ENCODE measurements around the gene MMUT.

DNA sequence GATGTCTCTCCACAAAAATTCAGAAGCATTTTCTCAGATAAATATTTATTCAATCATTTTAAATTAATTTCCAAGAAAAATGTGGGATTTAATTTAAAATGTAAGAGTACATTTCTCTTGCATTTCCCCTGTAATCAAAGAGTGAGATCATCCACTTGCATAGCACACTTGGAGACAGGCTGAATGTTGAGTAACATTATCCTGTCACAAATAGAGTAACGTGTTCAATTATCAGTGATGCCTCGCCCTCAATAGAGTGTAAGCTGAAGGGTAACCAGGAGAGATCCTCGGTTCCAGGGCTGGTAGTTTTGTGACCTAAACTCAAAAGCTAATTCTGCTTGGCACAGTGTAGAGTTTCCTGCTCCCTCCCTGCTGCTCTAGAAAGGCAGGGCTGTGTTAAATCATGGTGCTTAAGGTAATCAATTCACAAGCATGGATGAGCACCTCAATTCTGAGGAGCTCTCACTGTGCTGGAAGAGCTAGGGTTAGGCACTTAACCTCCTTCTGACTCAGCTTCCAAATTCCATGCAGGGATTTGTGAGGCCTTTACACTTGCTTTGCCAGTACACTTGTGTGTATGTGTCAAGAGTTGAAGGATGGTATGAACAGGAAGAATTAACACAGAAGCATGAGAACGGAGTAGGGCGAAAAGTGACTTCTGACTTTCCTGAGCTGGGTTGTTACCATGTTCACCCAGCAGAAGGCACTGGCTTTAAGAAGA lies 56.6 kb downstream of the MMUT start:
- no peak for TF ChIP-seq CTCF (IDR thresholded peaks at IDR 0.05; ENCODE audit: insufficient read depth, low read depth, low read length)
- no peak for TF ChIP-seq EZH2 (IDR thresholded peaks at IDR 0.05; ENCODE audit: insufficient read depth, low read length)
